ENCODE measurements around the gene PTGR3. TPM values are rescaled to one million over a fixed set of nuclear protein-coding genes. Genes with fewer than 3 reads are reported as not detected.

Gene PTGR3
- 10 to 100 TPM; 27.4 to 29.4 (median 28.5) TPM for total RNA-seq
- 13.2 TPM for total RNA-seq (2013)

- DNase-seq: peak; percentile 70 to 86
- TF ChIP-seq CTCF (IDR thresholded peaks at IDR 0.05): no peak
- intact Hi-C loops (cut with micrococcal nuclease): loop anchor here (10.0 kb wide), 1 partner anchor 155 kb away; no protein-coding TSS in a partner anchor
- Mint-ChIP-seq H3K4me1 (peaks cover 63 to 67% of the 10 kb centered on the region in 2 donors), H3K27me3 (ENCODE audit: low read depth in 2 of 2) (peaks cover 3 to 12% of the 10 kb centered on the region in 2 donors), H3K27ac (peak within 1 kb of the TSS; percentile 98), H3K36me3 (peaks cover 7% of the 10 kb centered on the region), H3K4me3 (peak within 1 kb of the TSS; percentile 99), H3K9me3 (no peaks in the 10 kb centered on the region)
- Histone ChIP-seq H3K36me3 (ENCODE audit: control insufficient read depth, insufficient read depth, low read length) (no peaks in the 10 kb centered on the region), H3K9me3 (ENCODE audit: control insufficient read depth, insufficient read depth, low read length) (no peaks in the 10 kb centered on the region), H3K27me3 (ENCODE audit: control insufficient read depth, insufficient read depth, low read length) (peaks cover 3% of the 10 kb centered on the region), H3K27ac (ENCODE audit: low read length) (peak within 1 kb of the TSS; percentile 90), H3K4me1 (ENCODE audit: control insufficient read depth, insufficient read depth, low read length) (peaks cover 39% of the 10 kb centered on the region), H3K4me3 (ENCODE audit: low read length) (peak within 1 kb of the TSS; percentile 93)
- ATAC-seq: peak; percentile 52 to 76 (median 70)
- under 1% methylated on average over 85 of the region's 88 CpGs for WGBS (ENCODE audit: insufficient coverage)
Observed at GRCh38 chr18:75209129-75209950, at the start of gene PTGR3. Gene PTGR3, minus strand, starts transcription at chr18:75209139. Its CDS starts 81 bp downstream, at chr18:75209058.

GRCh38 chr18:75257605-75258004, 48.7 kb upstream of the PTGR3 start:
- Mint-ChIP-seq H3K4me3 (no peak overlapping the region), H3K36me3 (no peaks in the 10 kb centered on the region), H3K9me3 (no peaks in the 10 kb centered on the region), H3K4me1 (peaks cover 72 to 75% of the 10 kb centered on the region in 2 donors), H3K27ac (no peak overlapping the region), H3K27me3 (ENCODE audit: low read depth in 2 of 2) (no peaks in the 10 kb centered on the region)
- intact Hi-C loops (cut with micrococcal nuclease): no loop called here
- Histone ChIP-seq H3K27ac (ENCODE audit: low read length) (no peak overlapping the region), H3K4me1 (ENCODE audit: control insufficient read depth, insufficient read depth, low read length) (peaks cover 13% of the 10 kb centered on the region), H3K36me3 (ENCODE audit: control insufficient read depth, insufficient read depth, low read length) (no peaks in the 10 kb centered on the region), H3K9me3 (ENCODE audit: control insufficient read depth, insufficient read depth, low read length) (no peaks in the 10 kb centered on the region), H3K4me3 (ENCODE audit: low read length) (no peak overlapping the region), H3K27me3 (ENCODE audit: control insufficient read depth, insufficient read depth, low read length) (no peaks in the 10 kb centered on the region)
- no peak for DNase-seq
- WGBS (ENCODE audit: insufficient coverage): 94% methylated on average over 14 of the region's 14 CpGs
- ATAC-seq: no peak
- TF ChIP-seq CTCF (IDR thresholded peaks at IDR 0.05): no peak

GRCh38 chr18:75256376-75256775, 47.4 kb upstream of the PTGR3 start:
- no peak for TF ChIP-seq CTCF (IDR thresholded peaks at IDR 0.05)
- Histone ChIP-seq H3K9me3 (ENCODE audit: control insufficient read depth, insufficient read depth, low read length) (no peaks in the 10 kb centered on the region), H3K27me3 (ENCODE audit: control insufficient read depth, insufficient read depth, low read length) (no peaks in the 10 kb centered on the region), H3K4me3 (ENCODE audit: low read length) (no peak overlapping the region), H3K36me3 (ENCODE audit: control insufficient read depth, insufficient read depth, low read length) (no peaks in the 10 kb centered on the region), H3K27ac (ENCODE audit: low read length) (no peak overlapping the region), H3K4me1 (ENCODE audit: control insufficient read depth, insufficient read depth, low read length) (peaks cover 13% of the 10 kb centered on the region)
- Mint-ChIP-seq H3K27ac (no peak overlapping the region), H3K9me3 (no peaks in the 10 kb centered on the region), H3K4me3 (no peak overlapping the region), H3K27me3 (ENCODE audit: low read depth in 2 of 2) (no peaks in the 10 kb centered on the region), H3K36me3 (no peaks in the 10 kb centered on the region), H3K4me1 (peaks cover 68 to 70% of the 10 kb centered on the region in 2 donors)
- intact Hi-C loops (cut with micrococcal nuclease): no loop called here
- ATAC-seq (no peak), DNase-seq (no peak)
